ENCODE data around the gene PROB1. TPM values are rescaled to one million over a fixed set of nuclear protein-coding genes. Genes with fewer than 3 reads are reported as not detected.

The PROB1 gene
- total and polyA plus RNA-seq, 9 of the 15 experiments (the other 6 are each of a cell fraction or from before 2014, with no cell fraction given) = 0.01 to 1.8 (median 0.47) TPM

DNA sequence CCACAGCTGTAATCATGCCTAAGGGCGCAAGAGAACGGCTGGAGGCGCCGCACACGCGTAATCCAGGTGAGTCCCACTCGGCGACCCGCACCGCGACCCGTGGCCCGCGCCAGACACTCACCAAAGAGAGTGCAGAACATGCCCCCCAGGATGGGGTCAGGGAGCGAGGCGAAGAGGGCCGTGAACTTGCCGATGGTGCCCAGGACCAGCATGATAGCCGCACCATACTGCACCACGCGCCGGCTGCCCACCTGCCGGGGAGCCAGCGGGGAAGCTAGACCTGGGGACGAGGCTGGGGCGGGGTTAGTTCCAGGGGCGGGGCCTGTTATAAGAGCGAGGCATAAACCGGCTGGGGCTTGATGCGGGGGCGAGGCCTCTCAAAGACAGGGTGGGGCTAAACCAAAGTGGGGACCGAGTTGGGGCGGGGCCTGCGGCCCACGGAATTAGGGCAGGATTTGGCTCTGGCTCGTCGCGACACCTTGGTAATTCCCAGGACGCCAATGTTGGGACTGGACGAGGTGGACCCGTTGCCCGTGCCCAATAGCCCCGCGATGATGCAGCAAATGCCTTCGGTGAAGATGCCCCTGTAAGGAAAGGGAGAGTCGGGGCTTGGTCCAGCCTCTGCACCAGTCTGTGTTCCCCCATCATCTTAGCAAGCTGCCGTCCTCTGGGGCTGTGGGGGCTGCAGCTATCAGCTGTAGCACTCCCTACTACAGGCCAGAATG lies 16.6 kb downstream of the PROB1 start:
- Histone ChIP-seq H3K4me2 (ENCODE audit: insufficient read depth, low read length) (no peak overlapping the region), H3K4me1 (replicated peaks in 1 of 2; ENCODE audit: control insufficient read depth in 2 of 2, insufficient read depth in 2 of 2, low read length in 2 of 2) (peaks cover 13 to 41% of the 10 kb centered on the region in 2 experiments; a peak in 4 of 5 replicates), H4K20me1 (replicated peaks; ENCODE audit: control insufficient read depth, insufficient read depth, low read length) (no peaks in the 10 kb centered on the region), H3K9me1 (ENCODE audit: control insufficient read depth, insufficient read depth, low read length) (no peaks in the 10 kb centered on the region), H3K36me3 (ENCODE audit: control insufficient read depth, insufficient read depth, low read length) (no peaks in the 10 kb centered on the region), H3K4me3 (no peak overlapping the region), H3K27me3 (ENCODE audit: control insufficient read depth in 2 of 2, insufficient read depth in 2 of 2, low read length in 2 of 2) (no peaks in the 10 kb centered on the region), H3K9ac (ENCODE audit: insufficient read depth in 1 of 2, low read depth in 2 of 2, low read length in 2 of 2) (peak overlapping the region in 1 of 2 experiments; percentile 78; a peak in 1 of 4 replicates), H3K27ac (ENCODE audit: extremely low read depth, low read depth, low read length) (no peak overlapping the region), H3K9me3 (replicated peaks; ENCODE audit: control insufficient read depth, insufficient read depth, low read depth, low read length) (no peaks in the 10 kb centered on the region), H3K79me2 (ENCODE audit: control insufficient read depth, insufficient read depth, low read length) (no peaks in the 10 kb centered on the region), H2AFZ (ENCODE audit: low read depth, low read length) (no peak overlapping the region)
- in situ Hi-C loops (cut with MboI) = no loop called here
- TF ChIP-seq POLR2G (IDR thresholded peaks at IDR 0.05; ENCODE audit: low read depth, low read length) (0 out of 2 replicates have a peak, but pooled peaks have one; percentile 28), THRAP3 (IDR thresholded peaks at IDR 0.05; ENCODE audit: borderline replicate concordance) (no peak), ZBTB33 (CRISPR knock-in tag; IDR thresholded peaks at IDR 0.05) (peak; percentile 47; the same call in 1 of the 2 replicates)
- ChIA-PET POLR2A (interaction anchor here (0.7 to 1.0 kb wide), 2 partner anchors 10 to 250 kb away, joined by 3 read pairs; no protein-coding TSS in a partner anchor), CTCF (ENCODE audit: low intra/inter-chr PET ratio) (no interaction called here)
- BruUV-seq (replicated peaks) = no TSS peak
- ATAC-seq (peak; percentile 39; the same call in 2 of the 3 replicates), FAIRE-seq (no peak), DNase-seq (ENCODE audit: extremely low read depth in 1 of 4, low spot score in 3 of 4) (peak in 2 of 4 experiments; percentile 54 to 60)
- WGBS (ENCODE audit: insufficient coverage, low coverage, missing lambda C conversion rate) = 77% methylated on average over 30 of the region's 47 CpGs
- intact Hi-C loops (cut with micrococcal nuclease) = no loop called here
